Psoas muscle (tissue), 8 donors: ENCODE results near the gene TGFB3. TPM values are rescaled to one million over a fixed set of nuclear protein-coding genes. Genes with fewer than 3 reads are reported as not detected.

Experiments
- ATAC-seq, 4 donors: fragments of 200-7000 bp; cut with Tn5 transposase; one replicate each; pipeline ENCODE4 v1.9.1; 2020; ENCODE audit warnings: moderate library complexity in 3 of 4, mild to moderate bottlenecking in 2 of 4
- DNase-seq, 2 donors: peaks; one replicate each; pipeline ENCODE4 v3.0.0-alpha.2; 2020
- H3K27ac ChIP-seq: fragments of 200-600 bp; one replicate; pipeline ENCODE4 v1.8.0; 2022
- H3K27me3 ChIP-seq, 3 donors: fragments of 200-600 bp in 1 of 3; one replicate each; pipeline versions ENCODE4 v1.6.1 to v1.8.0; 2013 to 2022; ENCODE audit warnings: low read length in 2 of 3, mild to moderate bottlenecking in 2 of 3, moderate library complexity in 1 of 3; ENCODE audit not compliant: insufficient read depth in 3 of 3
- H3K36me3 ChIP-seq, 2 donors: fragments of 200-600 bp in 1 of 2; one replicate each; pipeline versions ENCODE4 v1.6.1 to v1.8.0; 2013 to 2022; ENCODE audit warnings: low read depth in 1 of 2, mild to moderate bottlenecking in 1 of 2, moderate library complexity in 1 of 2; ENCODE audit not compliant: insufficient read depth in 1 of 2
- H3K4me1 ChIP-seq: fragments of 200-600 bp; one replicate; pipeline ENCODE4 v1.8.0; 2022
- H3K4me3 ChIP-seq: fragments of 200-600 bp; one replicate; pipeline ENCODE4 v1.8.0; 2022; ENCODE audit warnings: mild to moderate bottlenecking
- H3K9me3 ChIP-seq: fragments of 200-600 bp; one replicate; pipeline ENCODE4 v1.8.0; 2022
- CTCF ChIP-seq: fragments of 200-600 bp; IDR thresholded peaks from one replicate; pipeline ENCODE4 v1.8.0; 2022; ENCODE audit warnings: antibody characterized with exemption
- WGBS, 3 donors: extraction: QIAGEN DNeasy Blood & Tissue Kit; methylation state at CpG; one replicate each; pipeline versions ENCODE4 v1.1.6 to v1.1.7; 2013; 5-methylcytosine and 5-hydroxymethylcytosine counted together
- intact Hi-C, 2 donors: fragments of 100-400 bp; cut with DNase I; formaldehyde crosslinking; loops; one replicate each; pipeline versions ENCODE4 v1.11.0 to v1.14.2; 2022
- polyA plus RNA-seq, 3 donors: library from polyadenylated mRNA; stranded (reverse); fragments of 200-250 nt; gene quantifications; one replicate each; pipeline ENCODE4 v1.2.3, GENCODE V29; 2013
- total RNA-seq, 4 donors: library from RNA; stranded (reverse); fragmentation: NEBNext Ultra II Directional in 2 of 4; extraction: Animal tissue kit (Norgen Biotek cat#: 25700) in 2 of 4; gene quantifications; one replicate each; pipeline versions ENCODE4 v1.2.1 to v1.2.4, GENCODE V29; 2021 to 2023
- donor health status: healthy with polysubstance abuse.
- donor health status: DM: no; HTN: no; CAD: no; lungs with moderate emphysema.
- donor health status: Bipolar disorder and iron deficiency.
- donor health status: healthy.
- donor health status: DM: yes; HTN: yes; CAD: no.
- donor health status: DM: no; HTN: no; CAD: no.
- donor health status: DM: no; HTN: no; CAD: no.
- donor health status: DM: yes; HTN: yes; CAD: no.

Gene TGFB3
- total and polyA plus RNA-seq, 7 donors: 9.0 to 196 (median 62.7) TPM

GRCh38 chr14:75996488-75996887 is 14.7 kb upstream of the TGFB3 start:
- TF ChIP-seq CTCF: no peak
- no peak for ATAC-seq
- peaks cover 0 to 58% of the 10 kb centered on the region in 2 donors for H3K36me3 ChIP-seq
- H3K27me3 ChIP-seq: no peaks in the 10 kb centered on the region
- H3K9me3 ChIP-seq: no peaks in the 10 kb centered on the region
- no peak overlapping the region for H3K27ac ChIP-seq
- no peak for DNase-seq
- WGBS, 3 donors: 55 to 76% (median 62%) methylated on average over 1 of the region's 1 CpG
- H3K4me3 ChIP-seq: no peak overlapping the region
- peaks cover 37% of the 10 kb centered on the region for H3K4me1 ChIP-seq
- intact Hi-C loops: no loop called here

GRCh38 chr14:75995372-75996041 is 13.7 kb upstream of the TGFB3 start:
- Histone ChIP-seq H3K4me3 (peak overlapping the region; percentile 35), H3K9me3 (no peaks in the 10 kb centered on the region), H3K27me3 (no peaks in the 10 kb centered on the region), H3K4me1 (peaks cover 39% of the 10 kb centered on the region), H3K36me3 (peaks cover 0 to 54% of the 10 kb centered on the region in 2 donors), H3K27ac (peak overlapping the region; percentile 64)
- intact Hi-C loops: no loop called here
- peak; percentile 75 to 83 for DNase-seq
- no peak for TF ChIP-seq CTCF
- peak; percentile 77 to 84 (median 81) for ATAC-seq
- WGBS, 3 donors: 23 to 37% (median 25%) methylated on average over 17 of the region's 17 CpGs

- no peaks in the 10 kb centered on the region for H3K9me3 ChIP-seq
- no peak for DNase-seq
- no peak for ATAC-seq
- no peaks in the 10 kb centered on the region for H3K27me3 ChIP-seq
- H3K4me1 ChIP-seq: peaks cover 52% of the 10 kb centered on the region
- H3K36me3 ChIP-seq: peaks cover 0 to 47% of the 10 kb centered on the region in 2 donors
- no peak for TF ChIP-seq CTCF
- peak overlapping the region; percentile 64 for H3K27ac ChIP-seq
- H3K4me3 ChIP-seq: no peak overlapping the region
- WGBS, 3 donors: 84 to 91% (median 85%) methylated on average over 1 of the region's 1 CpG
- intact Hi-C loops: no loop called here
Measured at GRCh38 chr14:75993567-75994041, 11.8 kb upstream of the TGFB3 start.

- Histone ChIP-seq H3K27me3 (no peaks in the 10 kb centered on the region), H3K4me3 (no peak overlapping the region), H3K4me1 (peaks cover 63% of the 10 kb centered on the region), H3K27ac (peak overlapping the region; percentile 66), H3K36me3 (peaks cover 0 to 29% of the 10 kb centered on the region in 2 donors), H3K9me3 (no peaks in the 10 kb centered on the region)
- intact Hi-C loops: no loop called here
- DNase-seq: no peak
- WGBS, 3 donors: 42 to 52% (median 47%) methylated on average over 4 of the region's 4 CpGs
- no peak for TF ChIP-seq CTCF
- peak; percentile 46 to 73 (median 72) for ATAC-seq
Measured at GRCh38 chr14:75991753-75992152, 10.0 kb upstream of the TGFB3 start.
